HUES6 (cell line): ENCODE results near the gene KRT85.

ENCODE experiments used
- H3K27ac ChIP-seq: 2 replicates; pipeline ENCODE4 v1.7.0; 2013; ENCODE audit warnings: low read depth, mild to moderate bottlenecking, low read length, inconsistent platforms
- H3K27me3 ChIP-seq: 2 replicates; pipeline ENCODE4 v1.6.1; 2013; ENCODE audit warnings: low read length; ENCODE audit not compliant: control insufficient read depth, insufficient read depth
- H3K36me3 ChIP-seq: 2 replicates; pipeline ENCODE4 v1.6.1; 2013; ENCODE audit warnings: low read length; ENCODE audit not compliant: control insufficient read depth, insufficient read depth
- H3K4me1 ChIP-seq: 2 replicates; pipeline ENCODE4 v1.6.1; 2013; ENCODE audit warnings: low read length; ENCODE audit not compliant: control insufficient read depth, insufficient read depth
- H3K4me3 ChIP-seq: 2 replicates; pipeline ENCODE4 v1.5.1; 2013; ENCODE audit warnings: low read depth, low read length
- H3K9ac ChIP-seq: one replicate; pipeline ENCODE4 v1.6.1; 2013; ENCODE audit warnings: mild to moderate bottlenecking, low read length
- H3K9me3 ChIP-seq: 2 replicates; pipeline ENCODE4 v1.6.1; 2013; ENCODE audit warnings: low read depth, low read length; ENCODE audit not compliant: control insufficient read depth, insufficient read depth

KRT85 gene

DNA sequence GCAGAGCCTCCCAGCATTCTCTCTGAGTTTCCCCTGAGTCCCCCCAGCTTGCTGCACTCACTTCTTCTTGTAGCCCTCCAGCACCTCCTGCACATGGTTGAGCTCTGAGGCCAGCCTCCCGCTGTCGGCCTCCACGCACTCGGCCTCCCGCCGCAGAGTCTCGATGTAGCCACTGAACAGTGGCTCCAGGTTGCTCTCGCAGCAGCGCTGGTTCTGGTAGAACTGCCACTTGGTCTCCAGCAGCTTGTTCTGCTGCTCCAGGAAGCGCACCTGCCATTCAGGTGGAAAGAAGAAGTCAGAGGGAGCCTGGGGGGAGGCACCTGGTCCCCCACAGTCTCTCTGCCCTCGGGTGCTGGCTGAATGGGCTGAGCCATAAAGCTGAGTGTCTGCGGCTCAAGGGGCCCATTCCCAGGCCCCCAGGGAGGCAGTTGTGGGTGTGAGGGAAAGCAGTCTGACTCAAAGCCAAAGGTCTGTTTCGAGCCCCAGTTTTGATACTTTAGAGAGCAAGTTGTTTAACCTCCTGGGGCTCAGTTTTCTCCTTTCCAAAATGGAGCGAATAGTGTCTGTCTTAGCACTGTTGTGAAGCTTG is 2.3 kb downstream of the KRT85 start:
- Histone ChIP-seq H3K36me3 (no peaks in the 10 kb centered on the region), H3K9me3 (no peaks in the 10 kb centered on the region), H3K27ac (no peak overlapping the region), H3K4me3 (no peak overlapping the region), H3K4me1 (no peaks in the 10 kb centered on the region), H3K27me3 (peaks cover 7% of the 10 kb centered on the region; the same call in 1 of the 2 replicates), H3K9ac (no peak overlapping the region)

DNA sequence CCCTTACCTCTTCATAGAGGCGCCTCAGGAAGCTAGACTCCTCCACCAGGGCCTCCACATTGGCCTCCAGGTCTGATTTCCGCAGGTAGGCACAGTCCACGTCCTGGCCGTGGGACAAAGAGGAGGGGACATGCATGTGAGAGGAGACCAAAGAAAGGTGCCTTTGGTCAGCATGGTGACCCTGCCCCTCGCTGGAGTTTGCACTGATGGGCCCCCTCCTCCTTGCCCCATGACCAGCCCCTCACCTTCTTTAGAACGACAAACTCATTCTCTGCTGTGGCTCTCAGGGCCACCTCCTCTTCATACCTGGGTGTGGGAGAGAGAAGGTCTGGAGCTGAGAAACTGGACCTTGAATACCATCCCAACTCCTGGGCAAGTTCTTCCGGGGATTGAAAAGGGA is 3.2 kb downstream of the KRT85 start:
- Histone ChIP-seq H3K27ac (no peak overlapping the region), H3K4me1 (no peaks in the 10 kb centered on the region), H3K9ac (no peak overlapping the region), H3K36me3 (no peaks in the 10 kb centered on the region), H3K4me3 (no peak overlapping the region), H3K27me3 (peaks cover 7% of the 10 kb centered on the region; the same call in 1 of the 2 replicates), H3K9me3 (no peaks in the 10 kb centered on the region)

DNA sequence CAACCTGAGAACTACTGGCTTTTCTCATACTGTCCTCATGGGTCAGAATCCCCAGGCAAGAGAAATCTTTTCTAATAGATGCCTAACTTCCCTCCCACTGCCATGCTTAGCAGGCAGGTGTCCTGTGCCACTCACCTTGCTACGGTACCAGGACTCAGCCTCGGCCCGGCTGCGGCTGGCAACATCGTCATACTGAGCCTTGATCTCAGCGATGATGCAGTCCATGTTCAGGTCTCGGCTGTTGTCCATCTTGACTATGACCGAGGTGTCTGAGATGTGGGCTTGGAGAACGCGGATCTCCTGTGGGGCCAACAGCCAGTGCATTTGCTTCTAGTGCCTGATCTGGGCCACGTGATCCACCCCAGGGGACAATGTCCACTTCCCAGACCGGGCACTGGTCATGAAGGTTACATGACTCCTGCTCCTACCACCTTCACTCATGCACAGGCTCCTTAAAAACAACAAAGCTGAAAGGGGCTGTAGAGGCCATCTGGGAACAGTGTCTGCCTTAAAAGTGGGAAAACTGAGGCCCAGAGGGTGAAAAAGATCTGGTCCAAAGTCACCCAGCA is 4.1 kb downstream of the KRT85 start:
- Histone ChIP-seq H3K27ac (no peak overlapping the region), H3K4me1 (no peaks in the 10 kb centered on the region), H3K36me3 (no peaks in the 10 kb centered on the region), H3K4me3 (no peak overlapping the region), H3K27me3 (peaks cover 7% of the 10 kb centered on the region; the same call in 1 of the 2 replicates), H3K9ac (no peak overlapping the region), H3K9me3 (no peaks in the 10 kb centered on the region)

DNA sequence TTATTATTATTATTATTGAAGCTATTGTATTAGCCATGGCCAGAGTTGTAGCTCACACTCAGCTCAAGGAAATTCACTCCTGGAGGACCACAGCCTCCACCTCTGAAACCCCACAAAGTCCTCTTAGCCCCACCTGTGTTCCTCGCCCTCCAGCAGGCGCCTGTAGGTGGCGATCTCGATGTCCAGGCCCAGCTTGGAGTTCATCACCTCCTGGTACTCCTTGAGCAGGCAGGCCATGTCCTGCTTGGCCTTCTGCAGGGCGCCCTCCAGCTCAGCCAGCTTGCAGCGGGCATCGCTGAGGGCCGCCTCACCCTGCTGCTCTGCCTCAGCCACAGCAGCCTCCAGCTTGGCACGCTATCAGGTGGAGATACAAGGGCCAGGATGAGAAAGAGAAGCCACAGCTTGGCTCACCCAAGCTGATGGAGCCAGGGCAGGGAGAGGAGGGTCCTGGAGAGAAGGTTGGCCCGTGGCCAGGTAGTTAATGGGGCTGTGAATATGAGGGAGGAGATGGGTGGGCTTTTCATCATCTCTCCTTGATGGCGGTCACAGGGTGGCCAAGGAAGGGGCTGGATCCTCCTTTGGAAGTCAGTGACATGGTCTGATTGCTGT is 5.1 kb downstream of the KRT85 start:
- Histone ChIP-seq H3K4me3 (no peak overlapping the region), H3K27me3 (no peaks in the 10 kb centered on the region; the same call in 1 of the 2 replicates), H3K9me3 (no peaks in the 10 kb centered on the region), H3K4me1 (no peaks in the 10 kb centered on the region), H3K36me3 (no peaks in the 10 kb centered on the region), H3K27ac (no peak overlapping the region), H3K9ac (no peak overlapping the region)

DNA sequence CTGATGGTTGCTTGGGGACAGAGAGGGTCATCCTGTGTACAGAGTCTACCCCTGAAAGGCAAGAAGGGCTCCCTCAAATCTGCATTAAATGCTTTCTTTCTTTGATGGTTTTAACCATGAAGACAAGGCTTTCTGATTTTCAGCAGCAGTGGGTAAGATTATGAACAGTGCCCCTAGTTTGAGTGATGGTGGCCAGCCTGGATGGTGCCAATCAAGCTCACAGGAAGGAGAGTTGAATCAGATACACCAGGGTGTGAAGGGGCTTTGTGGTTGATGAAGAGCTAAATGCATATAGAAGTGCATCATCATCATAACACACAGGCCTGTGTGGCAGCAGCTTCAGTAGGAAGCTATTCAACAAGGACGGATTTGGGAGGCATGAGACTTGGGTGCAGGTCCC is 5.7 kb downstream of the KRT85 start:
- Histone ChIP-seq H3K4me3 (no peak overlapping the region), H3K4me1 (no peaks in the 10 kb centered on the region), H3K9ac (no peak overlapping the region), H3K9me3 (no peaks in the 10 kb centered on the region), H3K36me3 (no peaks in the 10 kb centered on the region), H3K27ac (no peak overlapping the region), H3K27me3 (no peaks in the 10 kb centered on the region; the same call in 1 of the 2 replicates)

DNA sequence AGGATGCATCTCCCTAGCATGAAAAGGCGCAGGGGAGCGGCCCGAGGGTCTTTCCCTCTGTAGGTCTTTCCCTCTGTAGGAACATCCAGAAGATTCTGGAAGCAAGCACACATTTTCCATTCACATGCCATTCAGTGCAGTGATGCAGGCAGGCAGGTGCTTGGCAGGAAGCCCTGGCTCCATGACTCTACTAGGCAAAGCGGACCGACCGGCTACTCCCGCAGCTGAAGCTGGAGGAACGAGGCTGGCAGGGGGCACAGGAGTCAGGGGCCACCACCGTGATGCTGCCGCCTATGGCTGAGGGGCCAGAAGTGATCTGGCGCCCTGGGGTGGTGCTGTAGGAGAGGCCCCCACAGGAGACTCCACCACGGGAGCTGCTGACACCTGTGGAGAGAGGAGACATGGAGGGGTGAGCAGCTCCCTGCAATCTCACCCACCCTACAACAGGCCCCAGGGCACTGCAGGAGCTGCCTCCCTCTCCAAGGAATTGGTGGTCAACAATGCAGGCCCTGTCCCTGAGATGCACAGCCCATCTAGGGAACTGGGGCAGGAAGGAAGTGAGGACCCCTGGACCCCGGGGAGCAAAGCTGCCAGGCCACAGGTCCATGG is 6.5 kb downstream of the KRT85 start:
- Histone ChIP-seq H3K36me3 (no peaks in the 10 kb centered on the region), H3K9ac (no peak overlapping the region), H3K4me3 (no peak overlapping the region), H3K4me1 (no peaks in the 10 kb centered on the region), H3K9me3 (no peaks in the 10 kb centered on the region), H3K27me3 (no peaks in the 10 kb centered on the region; the same call in 1 of the 2 replicates), H3K27ac (no peak overlapping the region)

DNA sequence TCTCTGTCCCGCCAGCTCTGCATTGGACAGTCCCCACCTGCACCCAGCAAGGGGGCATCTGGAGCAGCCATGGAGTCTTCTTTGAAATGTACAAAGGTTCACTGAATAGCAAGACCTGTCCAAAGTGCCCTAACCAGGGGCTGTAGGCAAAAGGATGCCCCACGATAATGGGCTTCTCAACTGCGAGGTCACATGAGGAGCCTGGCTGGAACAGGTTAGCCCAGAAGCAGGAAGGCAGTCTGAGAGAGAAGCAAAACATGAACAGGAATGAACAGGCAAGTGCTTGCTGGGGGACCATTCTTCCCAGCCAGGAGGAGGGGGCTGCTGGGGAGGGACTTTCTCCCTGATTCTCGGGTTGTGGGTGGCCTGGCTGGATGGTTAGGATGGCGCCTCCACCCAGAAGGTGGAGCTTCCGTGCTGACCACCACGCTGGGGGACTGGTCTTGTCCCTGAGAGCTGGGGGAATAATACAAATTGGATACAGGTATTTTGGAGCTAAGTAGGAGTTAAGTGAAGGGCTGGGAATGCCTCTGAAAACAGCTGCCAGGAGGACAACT is 7.1 kb downstream of the KRT85 start:
- Histone ChIP-seq H3K9me3 (no peaks in the 10 kb centered on the region), H3K27ac (no peak overlapping the region), H3K9ac (no peak overlapping the region), H3K27me3 (no peaks in the 10 kb centered on the region; the same call in 1 of the 2 replicates), H3K36me3 (no peaks in the 10 kb centered on the region), H3K4me1 (no peaks in the 10 kb centered on the region), H3K4me3 (no peak overlapping the region)

DNA sequence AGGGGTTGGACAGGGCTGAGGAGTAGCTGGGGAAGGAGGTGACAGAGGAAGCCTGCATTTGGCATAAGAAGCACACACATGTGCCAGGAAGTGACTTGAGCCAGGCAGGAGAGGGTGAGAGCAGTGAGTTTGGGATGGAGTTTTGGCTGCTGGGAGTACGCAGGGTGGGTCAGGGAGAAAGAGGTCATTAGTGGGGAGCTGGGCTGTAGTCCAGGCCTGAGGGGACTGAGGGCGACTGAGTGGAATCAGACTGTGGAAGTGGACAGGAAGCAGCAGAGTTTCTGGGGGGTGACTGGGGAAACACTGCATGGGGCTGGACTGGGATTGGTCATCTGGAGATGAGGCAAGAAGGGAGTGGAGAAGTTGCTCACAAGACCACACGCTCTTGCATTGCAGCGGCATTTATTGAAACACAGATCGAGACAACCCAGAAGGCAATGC is 7.6 kb downstream of the KRT85 start:
- Histone ChIP-seq H3K4me1 (no peaks in the 10 kb centered on the region), H3K27ac (no peak overlapping the region), H3K27me3 (no peaks in the 10 kb centered on the region; the same call in 1 of the 2 replicates), H3K4me3 (no peak overlapping the region), H3K36me3 (no peaks in the 10 kb centered on the region), H3K9ac (no peak overlapping the region), H3K9me3 (no peaks in the 10 kb centered on the region)

DNA sequence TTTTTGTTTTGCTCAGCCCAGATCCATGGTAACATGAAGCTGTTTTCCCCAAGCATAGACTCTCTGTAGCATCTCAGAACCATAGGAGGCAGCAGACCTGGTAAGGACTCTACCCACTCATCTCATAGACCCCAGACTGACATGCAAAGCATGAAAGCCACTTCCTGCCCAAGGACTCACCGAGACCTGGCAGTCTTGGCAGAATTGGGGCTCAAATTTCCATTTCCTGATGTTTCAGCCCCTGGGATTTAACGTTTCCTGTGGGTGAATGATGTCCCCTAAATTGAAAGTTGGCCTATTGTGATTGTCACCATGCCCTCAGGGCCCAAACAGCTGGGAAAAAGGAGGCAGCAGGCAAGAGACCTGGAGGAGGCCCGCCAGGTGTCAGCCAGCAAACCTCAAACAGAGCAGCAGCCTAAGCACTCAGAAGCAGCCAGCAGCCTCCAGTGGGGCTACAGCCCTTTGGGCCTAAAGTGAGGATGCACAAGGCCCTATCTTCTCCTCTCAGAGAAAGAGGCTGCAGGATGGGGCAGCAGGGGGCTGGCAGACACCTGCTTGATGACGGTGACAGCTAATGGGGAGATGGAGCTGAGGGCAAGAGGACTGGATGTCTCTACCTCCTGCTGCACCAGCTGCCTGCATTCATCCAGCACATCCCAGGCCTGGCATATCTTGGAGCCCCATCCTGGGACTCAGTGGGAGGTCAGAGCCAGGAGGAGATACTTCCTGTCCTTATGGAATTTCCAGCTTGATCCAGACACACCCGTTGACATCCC is 8.5 kb downstream of the KRT85 start:
- Histone ChIP-seq H3K27ac (no peak overlapping the region), H3K4me1 (no peaks in the 10 kb centered on the region), H3K9me3 (no peaks in the 10 kb centered on the region), H3K27me3 (no peaks in the 10 kb centered on the region), H3K36me3 (no peaks in the 10 kb centered on the region), H3K9ac (no peak overlapping the region), H3K4me3 (no peak overlapping the region)

DNA sequence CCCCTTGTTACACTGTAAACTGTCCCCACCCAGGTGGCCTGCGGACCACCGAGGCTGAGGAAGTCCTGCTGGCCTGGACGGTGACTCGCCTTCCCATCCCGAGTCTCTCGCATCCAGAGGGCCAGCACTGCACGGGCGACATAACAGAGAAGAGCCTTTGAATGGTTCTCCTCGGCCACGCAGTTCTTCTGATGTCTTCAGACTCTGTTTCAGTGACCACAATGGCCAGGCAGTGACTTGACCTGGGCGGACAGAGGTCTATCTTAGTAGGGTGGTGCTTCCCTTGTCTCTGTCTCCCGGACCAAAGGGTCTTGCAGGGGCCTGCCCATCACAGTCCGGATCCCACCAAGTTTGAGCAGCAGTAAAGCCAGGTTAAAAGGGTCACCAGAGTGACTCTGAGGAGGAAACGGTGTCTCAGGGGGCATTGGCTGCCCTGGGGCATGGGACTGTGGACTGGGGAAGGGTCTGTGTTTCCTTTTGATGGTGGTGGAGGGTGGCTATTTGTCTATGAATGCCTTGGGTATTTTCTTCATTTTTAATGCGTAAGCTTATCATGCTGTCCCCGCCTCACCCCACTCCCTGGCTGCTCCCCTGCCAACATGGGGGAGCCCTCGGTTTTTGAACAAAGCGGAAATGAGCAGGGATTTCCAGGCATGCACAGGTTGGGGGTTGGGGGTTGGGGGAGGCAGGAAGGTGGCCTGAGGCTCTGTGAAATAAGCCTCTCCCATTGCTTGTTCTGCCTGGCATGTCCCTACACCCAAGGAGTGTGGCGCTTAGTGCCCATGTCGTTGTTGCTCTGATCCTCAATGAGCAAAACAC is 10.3 kb downstream of the KRT85 start:
- Histone ChIP-seq H3K27me3 (0 out of 2 replicates have a peak, but pooled peaks cover 3% of the 10 kb centered on the region), H3K4me3 (no peak overlapping the region), H3K9me3 (no peaks in the 10 kb centered on the region), H3K36me3 (no peaks in the 10 kb centered on the region), H3K4me1 (no peaks in the 10 kb centered on the region), H3K9ac (no peak overlapping the region), H3K27ac (no peak overlapping the region)
